Measurements from ENCODE around the gene ANKFN1.
A peak's percentile ranks its signal among the peaks of the same experiment; 100 is the strongest.

The ANKFN1 gene

DNA sequence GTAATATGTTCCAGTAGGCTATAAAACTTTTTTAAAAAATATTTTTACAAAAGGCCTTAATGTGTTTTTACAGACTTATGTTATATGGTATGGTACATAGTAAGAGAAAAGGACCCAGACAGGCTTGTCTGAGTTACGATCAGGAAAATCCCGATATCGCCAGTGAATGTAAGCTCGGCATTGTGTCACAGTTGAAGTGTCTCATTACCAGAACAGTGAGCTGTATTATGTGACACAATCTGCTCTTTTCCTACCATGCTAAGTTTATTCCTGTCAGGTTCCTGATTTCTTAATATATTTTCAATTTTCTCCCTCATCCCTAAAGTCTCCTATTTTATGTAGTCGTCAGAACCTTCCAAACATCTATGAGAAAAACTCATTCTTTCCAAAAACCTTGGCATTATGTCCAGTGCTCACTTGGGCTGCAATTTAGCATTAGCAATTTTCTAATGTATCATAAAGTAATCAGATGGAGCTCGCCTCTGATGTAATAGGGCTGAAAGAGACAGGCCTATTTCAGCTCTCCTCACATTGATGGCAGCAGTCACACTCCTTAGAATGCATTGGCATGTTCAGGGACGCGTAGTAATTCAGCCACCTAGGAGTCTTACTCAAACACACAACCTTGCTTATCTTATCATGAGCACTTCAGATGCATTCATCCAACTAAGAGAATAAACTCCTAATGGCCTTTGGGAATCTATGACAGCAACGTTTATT, 292.6 kb downstream of the ANKFN1 start:
- TF ChIP-seq, protein P1, sequence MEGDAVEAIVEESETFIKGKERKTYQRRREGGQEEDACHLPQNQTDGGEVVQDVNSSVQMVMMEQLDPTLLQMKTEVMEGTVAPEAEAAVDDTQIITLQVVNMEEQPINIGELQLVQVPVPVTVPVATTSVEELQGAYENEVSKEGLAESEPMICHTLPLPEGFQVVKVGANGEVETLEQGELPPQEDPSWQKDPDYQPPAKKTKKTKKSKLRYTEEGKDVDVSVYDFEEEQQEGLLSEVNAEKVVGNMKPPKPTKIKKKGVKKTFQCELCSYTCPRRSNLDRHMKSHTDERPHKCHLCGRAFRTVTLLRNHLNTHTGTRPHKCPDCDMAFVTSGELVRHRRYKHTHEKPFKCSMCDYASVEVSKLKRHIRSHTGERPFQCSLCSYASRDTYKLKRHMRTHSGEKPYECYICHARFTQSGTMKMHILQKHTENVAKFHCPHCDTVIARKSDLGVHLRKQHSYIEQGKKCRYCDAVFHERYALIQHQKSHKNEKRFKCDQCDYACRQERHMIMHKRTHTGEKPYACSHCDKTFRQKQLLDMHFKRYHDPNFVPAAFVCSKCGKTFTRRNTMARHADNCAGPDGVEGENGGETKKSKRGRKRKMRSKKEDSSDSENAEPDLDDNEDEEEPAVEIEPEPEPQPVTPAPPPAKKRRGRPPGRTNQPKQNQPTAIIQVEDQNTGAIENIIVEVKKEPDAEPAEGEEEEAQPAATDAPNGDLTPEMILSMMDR (conservative IDR thresholded peaks at IDR 0.05; ENCODE audit: control insufficient read depth, insufficient read depth, low read depth, low read length): no peak
- H3K4me3 ChIP-seq (ENCODE audit: control insufficient read depth, low read depth, low read length): no peak overlapping the region
- no peak for DNase-seq (ENCODE audit: low read depth)

DNA sequence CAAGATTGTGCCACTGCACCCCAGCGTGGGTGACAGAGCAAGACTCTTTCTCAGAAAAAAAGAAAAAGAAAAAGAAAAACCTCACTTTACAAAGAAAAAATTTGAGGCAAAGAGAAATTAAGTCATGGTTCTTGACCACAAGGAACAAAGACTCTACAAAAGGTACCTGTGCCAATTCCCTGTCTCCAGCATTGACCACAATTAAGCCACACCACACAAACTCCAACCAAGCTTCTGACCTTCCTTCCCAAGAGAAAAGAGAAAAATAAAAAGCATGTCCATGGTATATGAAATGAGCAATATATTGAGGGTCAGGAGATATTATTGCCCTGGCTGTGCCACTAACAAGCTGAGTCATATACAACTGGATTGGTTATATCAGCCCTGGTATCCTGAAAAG, 293.9 kb downstream of the ANKFN1 start:
- no peak for DNase-seq (ENCODE audit: low read depth)
- TF ChIP-seq, protein P1 (conservative IDR thresholded peaks at IDR 0.05; ENCODE audit: control insufficient read depth, insufficient read depth, low read depth, low read length): no peak
- H3K4me3 ChIP-seq (ENCODE audit: control insufficient read depth, low read depth, low read length): no peak overlapping the region

DNA sequence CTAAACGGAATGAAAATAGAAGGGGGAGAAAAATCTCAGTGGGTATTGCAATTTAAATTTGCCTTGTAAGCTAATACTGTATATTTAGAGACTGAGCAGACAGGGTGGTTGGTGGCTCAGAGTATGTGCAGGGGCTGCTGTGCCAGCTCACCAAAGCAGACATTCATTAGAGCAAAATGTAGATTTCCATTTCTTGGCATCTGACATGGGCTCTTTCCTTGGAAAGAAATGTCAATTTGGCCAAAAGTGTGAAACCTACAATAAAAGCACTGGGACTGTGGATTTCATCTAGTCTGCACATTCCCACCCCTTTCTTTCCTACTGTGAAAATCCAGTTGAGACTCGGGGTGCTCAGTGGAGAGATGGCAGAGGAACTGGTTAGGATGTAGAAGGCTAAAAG, 295.1 kb downstream of the ANKFN1 start:
- TF ChIP-seq, protein P1 (conservative IDR thresholded peaks at IDR 0.05; ENCODE audit: control insufficient read depth, insufficient read depth, low read depth, low read length): no peak
- no peak for DNase-seq (ENCODE audit: low read depth)
- no peak overlapping the region for H3K4me3 ChIP-seq (ENCODE audit: control insufficient read depth, low read depth, low read length)

DNA sequence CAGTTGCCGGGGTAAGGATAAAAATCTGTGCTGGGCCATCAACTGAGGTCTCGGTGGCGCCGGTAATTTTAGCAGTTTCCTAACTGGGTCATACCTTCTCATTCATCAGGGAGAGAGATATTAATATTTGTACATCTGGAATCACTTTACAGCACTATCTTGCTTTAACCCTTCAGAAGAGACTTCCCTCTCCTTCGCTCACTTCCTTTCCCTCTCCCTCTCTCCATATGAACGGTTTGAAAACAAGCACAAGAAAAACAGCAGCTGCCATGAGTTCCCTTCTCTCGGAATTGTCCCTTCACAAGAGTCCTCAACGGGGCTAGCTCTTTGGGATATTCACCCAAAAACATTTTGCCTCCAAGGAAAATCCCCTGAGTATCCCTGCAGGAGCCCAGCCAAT, 295.9 kb downstream of the ANKFN1 start:
- TF ChIP-seq, protein P1 (conservative IDR thresholded peaks at IDR 0.05; ENCODE audit: control insufficient read depth, insufficient read depth, low read depth, low read length): no peak
- DNase-seq (ENCODE audit: low read depth): no peak
- H3K4me3 ChIP-seq (ENCODE audit: control insufficient read depth, low read depth, low read length): no peak overlapping the region

DNA sequence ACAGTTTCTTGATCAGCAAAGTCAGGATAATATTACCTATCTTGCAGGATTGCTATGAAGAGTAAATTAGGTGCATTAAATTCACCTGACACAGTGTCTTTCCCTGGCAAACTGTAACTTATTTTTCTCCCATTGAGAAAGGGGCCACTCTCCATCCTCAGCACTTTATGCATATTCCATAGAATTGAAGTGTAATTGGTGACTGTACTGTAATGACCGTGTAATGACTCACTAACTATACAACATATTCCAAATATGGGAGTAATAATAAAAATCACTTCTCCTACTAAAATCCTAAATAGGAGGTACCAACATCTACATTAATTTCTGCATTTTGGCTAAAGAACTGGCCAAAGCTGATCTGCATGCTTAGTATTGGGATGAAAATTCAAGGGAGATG, 298.4 kb downstream of the ANKFN1 start:
- DNase-seq (ENCODE audit: low read depth): peak; percentile 18
- TF ChIP-seq, protein P1 (conservative IDR thresholded peaks at IDR 0.05; ENCODE audit: control insufficient read depth, insufficient read depth, low read depth, low read length): no peak
- H3K4me3 ChIP-seq (ENCODE audit: control insufficient read depth, low read depth, low read length): no peak overlapping the region

DNA sequence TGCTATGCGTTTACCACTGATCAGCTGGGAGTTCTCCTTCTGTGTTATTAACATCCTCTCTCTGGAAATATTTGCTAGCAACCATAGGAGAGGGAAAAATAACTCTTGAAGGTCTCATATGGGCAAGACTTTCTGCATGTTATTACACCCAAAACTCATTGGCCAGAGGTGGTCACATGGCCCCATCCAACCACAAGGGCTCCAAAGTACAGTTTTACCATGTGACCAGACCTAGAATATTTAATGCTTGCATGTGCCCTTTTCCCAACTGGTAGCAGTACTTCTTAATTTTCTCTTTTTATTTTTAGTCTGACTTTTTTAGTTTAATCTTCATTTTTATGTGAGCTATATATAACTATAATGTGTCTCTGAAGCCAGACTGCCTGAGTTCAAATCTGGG, 299.2 kb downstream of the ANKFN1 start:
- no peak overlapping the region for H3K4me3 ChIP-seq (ENCODE audit: control insufficient read depth, low read depth, low read length)
- TF ChIP-seq, protein P1 (conservative IDR thresholded peaks at IDR 0.05; ENCODE audit: control insufficient read depth, insufficient read depth, low read depth, low read length): no peak
- DNase-seq (ENCODE audit: low read depth): no peak

Measured in fibroblast of mammary gland (primary cell).